GM18951 (cell line): ENCODE data around the gene FBXO31.
A peak's percentile ranks its signal among the peaks of the same experiment; 100 is the strongest.

Source experiments
- POLR2A ChIP-seq: IDR thresholded peaks from 4 replicates; pipeline ENCODE4 v1.6.1; 2011; ENCODE audit warnings: mild to moderate bottlenecking; ENCODE audit not compliant: insufficient read length, insufficient read depth; ENCODE audit errors: extremely low read depth
- in situ Hi-C: fragments of 300-500 bp; cut with MboI; formaldehyde crosslinking; loops from one replicate; pipeline ENCODE4 v1.12.0; 2022; ENCODE audit warnings: low sequenced_read_pairs, mixed read lengths, inconsistent platforms; ENCODE audit not compliant: unreplicated experiment

Gene FBXO31

DNA sequence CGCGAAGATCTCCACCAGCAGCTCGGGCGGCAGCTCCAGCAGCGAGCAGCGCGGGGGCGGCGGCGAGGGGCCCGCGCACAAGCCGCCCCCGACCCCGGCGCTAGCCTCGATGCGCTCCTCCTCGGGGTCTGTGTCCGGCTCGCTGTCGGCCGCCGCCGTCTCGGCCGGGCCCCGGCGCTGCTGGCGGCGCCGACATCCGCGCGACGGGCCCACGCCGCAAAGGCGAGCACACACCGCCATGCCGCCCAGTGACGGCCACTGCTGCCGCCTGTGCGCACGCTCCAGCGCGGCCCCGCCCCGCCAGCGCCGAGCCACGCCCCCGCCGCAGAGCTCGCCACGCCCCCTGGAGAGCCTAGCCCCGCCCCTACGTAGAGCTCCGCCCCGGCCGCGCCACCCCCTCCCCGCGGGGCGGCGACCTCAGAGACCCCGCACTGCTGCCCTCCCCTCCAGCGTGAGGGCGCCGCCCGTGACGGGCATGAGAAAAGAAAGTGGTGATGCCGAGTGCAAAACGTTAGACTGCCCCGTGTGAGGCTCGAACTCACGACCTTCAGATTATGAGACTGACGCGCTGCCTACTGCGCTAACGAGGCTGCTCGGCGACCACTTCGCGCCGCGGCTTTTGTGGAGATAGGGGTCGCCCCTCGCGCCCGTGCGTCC, at the start of gene FBXO31:
Gene FBXO31 (minus strand): TSS at position 272 of the 657 bp plus-strand sequence. CDS start 32 bp downstream, at position 240.
- TF ChIP-seq POLR2A: peak; percentile 86
- in situ Hi-C loops: no loop called here

DNA sequence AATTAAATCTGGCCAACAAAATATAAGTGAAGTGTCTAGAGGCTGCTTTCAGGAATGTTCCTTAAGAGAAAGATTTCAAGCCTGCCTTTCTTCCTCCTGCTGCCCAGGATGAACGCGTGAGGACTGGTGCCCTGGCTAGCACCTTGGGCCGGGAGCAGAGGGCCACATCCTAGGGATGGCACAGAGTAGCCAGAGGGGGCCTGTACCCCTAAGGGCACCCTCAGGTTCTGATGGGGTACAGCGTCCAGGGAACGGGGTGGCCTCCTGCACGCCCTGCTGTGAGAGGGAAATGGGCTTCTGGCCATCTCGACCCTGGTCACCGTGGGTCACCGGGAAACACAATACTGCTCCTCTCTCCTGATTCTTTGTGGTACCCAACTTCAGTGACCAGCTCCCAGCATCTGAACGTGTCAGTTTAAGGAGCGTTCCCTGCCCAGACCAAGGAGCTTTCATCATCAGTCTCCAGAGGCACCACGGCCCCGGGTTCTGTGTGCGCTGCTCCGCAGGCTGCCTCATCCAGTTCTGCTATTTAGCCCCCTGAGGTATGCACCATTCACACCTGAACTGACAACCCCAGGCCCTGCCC, 48.8 kb upstream of the FBXO31 start:
- no peak for TF ChIP-seq POLR2A
- in situ Hi-C loops: no loop called here

GRCh38 chr16:87431926-87432325, 48.4 kb upstream of the FBXO31 start:
- no peak for TF ChIP-seq POLR2A
- in situ Hi-C loops: no loop called here

- no peak for TF ChIP-seq POLR2A
- in situ Hi-C loops: no loop called here
Observed at GRCh38 chr16:87426423-87427215, 43.0 kb upstream of the FBXO31 start.

GRCh38 chr16:87425941-87426340, 42.4 kb upstream of the FBXO31 start:
- no peak for TF ChIP-seq POLR2A
- in situ Hi-C loops: no loop called here

DNA sequence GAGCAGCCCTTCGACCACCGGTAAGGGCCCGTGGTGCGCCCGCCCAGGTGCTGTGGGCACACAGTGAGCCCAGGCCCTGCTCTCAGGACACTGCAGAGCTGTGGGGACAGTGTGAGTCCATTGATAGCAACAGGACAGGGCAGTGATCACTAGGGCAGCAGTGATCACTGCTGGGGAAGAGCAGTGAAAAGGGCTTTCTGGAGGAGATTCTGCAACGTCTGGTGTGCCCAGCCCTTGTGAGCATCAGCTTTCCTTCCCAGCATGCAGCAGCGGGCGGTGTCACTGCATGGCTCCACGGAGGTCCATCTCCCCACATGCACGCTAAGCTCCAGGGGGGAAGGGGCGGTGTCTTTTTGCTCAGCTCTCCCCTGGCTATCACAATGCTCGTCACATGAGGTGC, 40.7 kb upstream of the FBXO31 start:
- no peak for TF ChIP-seq POLR2A
- in situ Hi-C loops: no loop called here

DNA sequence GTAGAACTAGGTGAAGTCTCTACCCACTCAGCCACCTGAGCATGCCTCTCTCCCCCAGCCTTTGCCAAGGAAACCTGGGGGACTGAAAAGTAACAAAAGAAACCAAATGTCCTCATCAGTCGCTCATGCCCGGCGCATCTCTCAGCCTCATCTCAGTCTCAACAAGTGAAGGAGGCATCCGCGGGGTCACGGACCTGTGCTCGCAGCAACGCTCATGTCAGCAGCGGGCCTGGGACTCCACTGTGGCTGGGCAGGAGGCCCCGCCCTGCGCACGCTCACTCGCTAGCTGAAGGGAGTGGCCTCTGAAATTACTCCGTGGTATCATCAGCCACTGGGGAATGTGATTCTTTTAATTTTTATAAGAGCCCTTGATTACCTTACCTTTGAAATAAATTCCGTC, 39.9 kb upstream of the FBXO31 start:
- no peak for TF ChIP-seq POLR2A
- in situ Hi-C loops: no loop called here

DNA sequence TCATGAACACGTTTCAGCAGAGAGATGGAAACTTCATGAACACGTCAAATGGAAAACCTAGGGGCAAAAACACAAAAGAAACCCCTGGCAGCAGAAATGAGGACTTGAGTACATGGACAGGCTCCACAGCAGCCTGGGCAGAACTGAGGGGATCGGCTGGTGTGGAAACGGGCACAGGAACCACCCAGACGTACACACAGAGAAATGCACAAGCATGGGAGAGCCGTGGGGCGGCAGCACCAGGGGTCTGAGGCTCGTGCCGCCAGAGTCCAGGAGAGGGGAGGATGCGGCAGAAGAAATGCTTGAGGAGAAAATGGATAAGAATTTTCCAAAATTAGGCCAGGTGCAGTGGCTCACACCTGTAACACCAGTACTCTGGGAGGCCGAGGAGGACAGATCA, 38.5 kb upstream of the FBXO31 start:
- no peak for TF ChIP-seq POLR2A
- in situ Hi-C loops: no loop called here

- in situ Hi-C loops: no loop called here
- TF ChIP-seq POLR2A: no peak
Observed at GRCh38 chr16:87421003-87421912, 37.7 kb upstream of the FBXO31 start.

- TF ChIP-seq POLR2A: no peak
- in situ Hi-C loops: no loop called here
Observed at GRCh38 chr16:87420026-87421002, 36.7 kb upstream of the FBXO31 start.

- TF ChIP-seq POLR2A: no peak
- in situ Hi-C loops: no loop called here
Observed at GRCh38 chr16:87418644-87419043, 35.1 kb upstream of the FBXO31 start.

DNA sequence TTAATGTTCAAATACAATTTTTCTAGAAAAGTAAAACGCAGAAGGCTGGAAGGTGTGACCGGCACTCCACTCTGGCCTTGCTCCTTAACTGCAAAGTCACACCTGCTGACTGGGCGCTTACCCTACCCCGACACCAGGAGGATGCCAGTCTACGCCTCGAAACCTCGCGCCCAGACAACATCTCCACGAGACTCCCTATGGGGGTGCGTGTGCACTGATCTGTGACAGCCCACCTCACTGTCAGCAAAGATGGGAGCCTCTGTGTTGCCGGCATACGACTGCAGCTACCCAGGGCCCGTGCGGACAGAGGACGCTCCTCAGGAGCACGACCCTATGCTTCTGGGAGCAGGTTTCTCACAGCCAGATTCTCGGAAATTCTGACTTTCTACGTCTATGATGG, 34.6 kb upstream of the FBXO31 start:
- TF ChIP-seq POLR2A: no peak
- in situ Hi-C loops: no loop called here
